ENCODE results near the gene KIFAP3.
"Not testable (repeated sequence)": the region's sequence is repeated elsewhere in the genome, so short reads cannot be mapped to it uniquely, and the experiment has no call there.

KIFAP3 gene

GRCh38 chr1:170061676-170062075 is 12.8 kb downstream of the KIFAP3 start:
- not testable (repeated sequence) for DNase-seq

- not testable (repeated sequence) for DNase-seq
Observed at GRCh38 chr1:170060015-170060520, 14.4 kb downstream of the KIFAP3 start.

- no peak for DNase-seq
Observed at GRCh38 chr1:170049176-170049800, 25.2 kb downstream of the KIFAP3 start.

GRCh38 chr1:170048515-170048914 is 26.0 kb downstream of the KIFAP3 start:
- no peak for DNase-seq

GRCh38 chr1:170044187-170044586 is 30.3 kb downstream of the KIFAP3 start:
- no peak for DNase-seq

GRCh38 chr1:170041423-170042192 is 32.9 kb downstream of the KIFAP3 start:
- DNase-seq: no peak

GRCh38 chr1:170032531-170033280 is 41.8 kb downstream of the KIFAP3 start:
- DNase-seq: no peak

GRCh38 chr1:170030212-170030611 is 44.3 kb downstream of the KIFAP3 start:
- no peak for DNase-seq

GRCh38 chr1:170027760-170028159 is 46.7 kb downstream of the KIFAP3 start:
- no peak for DNase-seq

- no peak for DNase-seq
Observed at GRCh38 chr1:170020859-170021258, 53.6 kb downstream of the KIFAP3 start.

- no peak for DNase-seq
Observed at GRCh38 chr1:170017478-170017877, 57.0 kb downstream of the KIFAP3 start.

GRCh38 chr1:170012920-170013319 is 61.6 kb downstream of the KIFAP3 start:
- DNase-seq: no peak

GRCh38 chr1:170010443-170010842 is 64.1 kb downstream of the KIFAP3 start:
- DNase-seq: no peak

- DNase-seq: no peak
Observed at GRCh38 chr1:170009551-170009950, 64.9 kb downstream of the KIFAP3 start.

GRCh38 chr1:170008745-170009144 is 65.8 kb downstream of the KIFAP3 start:
- not testable (repeated sequence) for DNase-seq

GRCh38 chr1:170003270-170003835 is 71.1 kb downstream of the KIFAP3 start:
- DNase-seq: not testable (repeated sequence)

GRCh38 chr1:170001266-170001665 is 73.2 kb downstream of the KIFAP3 start:
- DNase-seq: no peak

GRCh38 chr1:169999761-170000160 is 74.7 kb downstream of the KIFAP3 start:
- no peak for DNase-seq

GRCh38 chr1:169999331-169999741 is 75.2 kb downstream of the KIFAP3 start:
- no peak for DNase-seq

- DNase-seq: no peak
Observed at GRCh38 chr1:169995993-169996392, 78.5 kb downstream of the KIFAP3 start.

GRCh38 chr1:169989246-169989645 is 85.2 kb downstream of the KIFAP3 start:
- no peak for DNase-seq

GRCh38 chr1:169985757-169986156 is 88.7 kb downstream of the KIFAP3 start:
- DNase-seq: no peak

GRCh38 chr1:169974067-169974466 is 100.4 kb downstream of the KIFAP3 start:
- no peak for DNase-seq

Data from activated CD4-positive, CD25-positive, alpha-beta regulatory T cell treated with anti-CD3 and anti-CD28 coated beads, Interleukin-2, amount 50 U/mL, for 72 hours (primary cell).